ENCODE data around the gene CYTH1.
"Not testable (repeated sequence)": the region's sequence is repeated elsewhere in the genome, so short reads cannot be mapped to it uniquely, and the experiment has no call there.

The CYTH1 gene

DNA sequence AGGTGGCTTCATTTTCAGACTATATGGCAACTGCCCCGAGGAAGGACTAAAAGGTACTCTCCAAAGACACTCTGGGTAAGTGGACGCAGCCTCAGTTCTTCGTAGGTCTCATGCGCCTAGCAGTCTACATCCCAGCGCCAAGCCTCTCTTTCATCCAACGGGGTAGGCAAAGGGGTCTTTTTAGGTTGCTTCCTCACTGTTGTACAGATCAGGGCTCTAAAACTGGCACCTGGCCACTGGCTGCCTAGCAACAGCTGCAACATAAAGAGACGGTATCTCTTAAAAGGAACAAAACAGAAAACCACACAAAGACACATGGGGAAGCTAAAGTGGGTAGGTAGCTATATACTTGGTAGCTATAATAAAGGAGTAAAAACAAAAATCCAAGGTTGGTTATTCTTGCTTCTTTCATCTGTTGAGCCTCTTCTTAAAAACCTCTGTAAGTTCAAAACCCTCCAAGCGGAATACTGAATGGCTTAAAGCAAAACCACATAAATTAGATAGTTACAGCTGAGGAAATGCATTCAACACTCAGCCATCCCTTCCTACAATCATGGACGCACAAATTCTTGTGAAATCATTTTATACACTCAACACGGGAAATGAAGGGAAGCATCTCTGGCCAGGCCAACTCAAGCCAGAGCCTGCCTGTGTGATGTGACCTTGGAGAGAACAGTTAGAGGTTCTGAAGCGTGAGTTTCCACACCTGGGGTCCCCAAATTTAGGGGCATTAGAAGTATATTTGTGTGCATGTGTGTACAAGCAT, 22.7 kb downstream of the CYTH1 start:
- Histone ChIP-seq H3K4me3 (ENCODE audit: low read depth, low read length) (no peak overlapping the region), H3K36me3 (ENCODE audit: control insufficient read depth, insufficient read depth, low read length) (no peaks in the 10 kb centered on the region), H3K4me1 (no peaks in the 10 kb centered on the region), H3K27ac (no peak overlapping the region), H3K9ac (no peak overlapping the region), H2AFZ (no peak overlapping the region), H3K27me3 (ENCODE audit: control insufficient read depth, insufficient read depth, low read length) (no peaks in the 10 kb centered on the region), H3K79me2 (peaks cover 19% of the 10 kb centered on the region), H3K4me2 (ENCODE audit: low read length) (peak overlapping the region; percentile 6), H3K9me3 (ENCODE audit: control insufficient read depth, low read length) (no peaks in the 10 kb centered on the region)
- TF ChIP-seq CTCF (IDR thresholded peaks at IDR 0.05) = no peak

GRCh38 chr17:78753316-78754250, 28.5 kb downstream of the CYTH1 start:
- no peak overlapping the region for H3K27ac ChIP-seq
- peaks cover 12% of the 10 kb centered on the region for H3K79me2 ChIP-seq
- no peaks in the 10 kb centered on the region for H3K36me3 ChIP-seq (ENCODE audit: control insufficient read depth, insufficient read depth, low read length)
- H3K4me3 ChIP-seq (ENCODE audit: low read depth, low read length) = no peak overlapping the region
- TF ChIP-seq CTCF (IDR thresholded peaks at IDR 0.05) = no peak
- H2AFZ ChIP-seq = no peak overlapping the region
- no peaks in the 10 kb centered on the region for H3K9me3 ChIP-seq (ENCODE audit: control insufficient read depth, low read length)
- no peaks in the 10 kb centered on the region for H3K4me1 ChIP-seq
- no peak overlapping the region for H3K9ac ChIP-seq
- H3K27me3 ChIP-seq (ENCODE audit: control insufficient read depth, insufficient read depth, low read length) = no peaks in the 10 kb centered on the region
- H3K4me2 ChIP-seq (ENCODE audit: low read length) = no peak overlapping the region

- Histone ChIP-seq H3K4me3 (ENCODE audit: low read depth, low read length) (no peak overlapping the region), H3K9me3 (ENCODE audit: control insufficient read depth, low read length) (no peaks in the 10 kb centered on the region), H3K27me3 (ENCODE audit: control insufficient read depth, insufficient read depth, low read length) (no peaks in the 10 kb centered on the region), H2AFZ (no peak overlapping the region), H3K36me3 (ENCODE audit: control insufficient read depth, insufficient read depth, low read length) (no peaks in the 10 kb centered on the region), H3K4me2 (ENCODE audit: low read length) (no peak overlapping the region), H3K79me2 (peaks cover 12% of the 10 kb centered on the region), H3K27ac (no peak overlapping the region), H3K4me1 (peaks cover 8% of the 10 kb centered on the region), H3K9ac (no peak overlapping the region)
- TF ChIP-seq CTCF (IDR thresholded peaks at IDR 0.05) = no peak
Measured at GRCh38 chr17:78751447-78752161, 30.5 kb downstream of the CYTH1 start.

GRCh38 chr17:78751000-78751399, 31.1 kb downstream of the CYTH1 start:
- not testable (repeated sequence) for H3K27ac ChIP-seq; H3K4me3 ChIP-seq (ENCODE audit: low read depth, low read length)

More at GRCh38 chr17:78751000-78751399, 31.1 kb downstream of the CYTH1 start:
- not testable (repeated sequence) for H3K36me3 ChIP-seq (ENCODE audit: control insufficient read depth, insufficient read depth, low read length); H3K79me2 ChIP-seq; H3K4me2 ChIP-seq (ENCODE audit: low read length); H3K9me3 ChIP-seq (ENCODE audit: control insufficient read depth, low read length); H2AFZ ChIP-seq; H3K27me3 ChIP-seq (ENCODE audit: control insufficient read depth, insufficient read depth, low read length); H3K9ac ChIP-seq
- H3K4me1 ChIP-seq = peaks cover 12% of the 10 kb centered on the region

Data from parathyroid adenoma (tissue), 2 donors.